CD4-positive, alpha-beta T cell treated with Interleukin-21 for 1 hour (primary cell): ENCODE measurements around the gene NTNG2.

Experiments
- DNase-seq: peaks from one replicate; pipeline ENCODE4 v3.0.0-alpha.2; 2020

The NTNG2 gene

DNA sequence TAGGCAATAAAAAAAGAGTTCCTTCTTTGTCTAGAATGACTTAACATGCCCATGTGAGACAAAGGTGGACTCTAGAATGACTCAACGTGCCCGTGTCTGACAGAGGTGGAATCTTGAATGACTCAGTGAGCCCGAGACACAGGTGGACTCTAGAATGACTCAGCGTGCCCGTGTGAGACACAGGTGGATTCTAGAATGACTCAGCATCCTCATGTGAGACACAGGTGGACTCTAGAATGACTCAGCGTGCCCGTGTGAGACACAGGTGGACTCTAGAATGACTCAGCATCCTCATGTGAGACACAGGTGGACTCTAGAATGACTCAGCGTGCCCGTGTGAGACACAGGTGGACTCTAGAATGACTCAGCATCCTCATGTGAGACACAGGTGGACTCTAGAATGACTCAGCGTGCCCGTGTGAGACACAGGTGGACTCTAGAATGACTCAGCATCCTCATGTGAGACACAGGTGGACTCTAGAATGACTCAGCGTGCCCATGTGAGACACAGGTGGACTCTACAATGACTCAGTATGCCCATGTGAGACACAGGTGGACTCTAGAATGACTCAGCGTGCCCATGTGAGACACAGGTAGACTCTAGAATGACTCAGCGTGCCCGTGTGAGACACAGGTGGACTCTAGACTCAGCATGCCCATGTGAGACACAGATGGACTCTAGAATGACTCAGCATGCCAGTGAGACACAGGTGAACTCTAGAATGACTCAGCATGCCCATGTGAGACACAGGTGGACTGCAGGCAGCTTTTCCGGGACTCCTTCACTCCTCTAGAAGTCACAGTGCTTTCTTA lies 108.1 kb downstream of the NTNG2 start:
- peak; percentile 14 for DNase-seq

DNA sequence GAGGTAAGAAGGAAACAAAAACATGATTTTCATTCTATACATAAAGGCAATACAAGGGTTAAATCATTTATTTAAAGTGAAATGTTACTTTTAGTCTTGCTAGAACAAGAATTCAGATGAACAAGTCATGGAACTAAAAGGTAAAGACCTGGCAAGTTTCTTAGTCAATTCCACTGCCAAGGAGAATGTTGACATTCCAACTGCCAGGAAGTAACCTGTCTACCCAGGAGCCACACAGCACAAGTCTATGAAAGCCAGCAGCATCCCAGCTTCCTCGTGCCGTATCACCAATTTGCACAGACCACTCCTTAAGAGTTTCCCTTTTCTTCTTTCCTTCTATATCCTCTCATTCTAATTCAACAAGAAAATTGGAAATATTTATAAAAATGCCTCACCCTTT lies 113.0 kb downstream of the NTNG2 start:
- DNase-seq, result no peak

DNA sequence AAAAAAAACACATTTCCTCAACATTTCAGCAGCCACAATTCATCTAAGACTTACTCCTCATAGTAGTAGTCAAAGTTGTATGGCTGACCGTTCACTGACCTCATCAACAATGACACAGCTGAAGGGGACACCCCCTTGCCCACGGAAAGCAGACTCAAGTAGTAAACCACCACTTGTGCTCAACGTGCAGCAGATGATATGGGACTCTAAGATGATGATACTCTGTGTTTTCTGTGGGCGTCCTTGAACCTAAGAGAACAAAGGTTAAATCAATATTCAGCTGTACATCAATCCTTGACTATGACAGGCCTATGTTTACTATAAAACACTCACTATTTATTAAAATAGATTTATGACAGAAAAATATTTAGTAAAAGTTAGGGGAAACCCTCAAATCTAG lies 121.3 kb downstream of the NTNG2 start:
- no peak for DNase-seq

DNA sequence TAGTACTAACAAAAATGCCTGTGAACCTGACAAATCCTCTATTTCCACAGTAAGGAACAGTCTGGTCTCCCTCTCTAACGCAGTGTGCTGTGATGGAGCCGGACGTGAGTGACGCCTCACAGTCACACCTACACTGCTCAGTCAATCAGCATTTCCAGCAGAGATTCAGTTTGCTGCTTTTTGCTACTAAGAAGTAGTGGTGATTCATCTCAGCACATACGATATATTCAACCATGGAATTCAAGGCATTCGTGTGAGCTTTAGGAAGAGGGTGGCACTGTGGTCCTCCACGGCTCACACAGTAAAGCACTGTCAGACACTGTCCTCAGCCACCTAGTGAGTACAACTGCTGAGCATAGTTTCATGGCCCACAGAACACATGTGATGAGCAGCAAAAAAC lies 122.0 kb downstream of the NTNG2 start:
- no peak for DNase-seq

DNA sequence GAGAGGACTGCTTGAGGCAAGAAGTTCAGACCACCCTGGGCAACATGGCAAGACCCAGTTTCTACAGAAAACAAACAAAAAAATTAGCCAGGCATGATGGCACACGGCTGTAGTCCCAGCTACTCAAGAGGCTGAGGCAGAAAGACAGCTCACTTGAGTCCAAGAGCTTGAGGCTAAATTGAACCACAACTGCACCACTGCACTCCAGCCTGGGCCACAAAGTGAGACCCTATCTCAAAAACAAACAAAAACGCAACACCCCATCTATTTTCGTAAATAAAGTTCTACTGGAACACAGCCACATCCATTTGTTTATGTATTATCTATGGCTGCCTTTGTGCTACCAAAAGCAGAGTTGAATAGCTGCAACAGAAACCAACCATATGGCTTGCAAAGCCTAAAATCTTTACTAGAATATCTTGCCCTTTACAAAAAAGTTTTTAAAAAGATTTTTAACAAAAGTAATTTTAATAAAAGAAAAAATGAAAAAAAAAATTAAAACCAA lies 125.5 kb downstream of the NTNG2 start:
- no peak for DNase-seq

DNA sequence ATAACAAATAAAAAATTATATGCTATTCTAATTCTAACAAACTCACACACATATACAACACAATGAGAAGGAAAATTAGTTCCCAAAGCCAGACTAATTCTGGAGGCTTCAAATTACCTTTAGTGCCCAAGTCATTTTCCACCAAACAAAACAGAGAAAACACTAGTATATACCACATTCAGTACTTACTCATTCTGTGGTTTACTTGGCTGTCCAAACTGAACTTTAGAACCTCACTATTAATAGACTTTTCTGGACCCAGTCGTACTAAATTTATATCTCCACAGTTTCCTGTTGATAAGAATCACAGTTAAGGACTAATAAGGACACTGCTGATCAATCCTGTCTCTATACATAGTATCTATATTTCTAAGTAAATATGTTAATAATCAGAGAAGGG lies 126.5 kb downstream of the NTNG2 start:
- no peak for DNase-seq

DNA sequence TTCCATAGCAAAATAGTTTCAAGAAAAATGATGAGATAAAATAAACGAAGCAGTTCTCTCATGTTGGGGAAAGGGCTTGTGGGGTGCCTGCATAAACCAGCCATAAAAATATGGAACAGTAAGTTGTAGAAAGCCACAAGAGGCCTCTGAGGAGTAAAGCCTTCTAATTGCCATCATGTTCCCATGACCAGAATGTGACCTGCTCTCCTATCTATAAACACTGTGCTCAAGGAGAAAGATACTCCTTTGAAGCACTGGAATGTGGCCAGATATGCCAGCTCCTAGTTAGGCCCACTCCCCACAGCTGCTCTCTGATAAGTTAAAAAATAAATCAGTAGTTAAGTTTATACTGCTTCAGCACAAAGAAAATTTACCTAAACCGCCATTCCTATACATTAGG lies 127.1 kb downstream of the NTNG2 start:
- DNase-seq, result no peak

DNA sequence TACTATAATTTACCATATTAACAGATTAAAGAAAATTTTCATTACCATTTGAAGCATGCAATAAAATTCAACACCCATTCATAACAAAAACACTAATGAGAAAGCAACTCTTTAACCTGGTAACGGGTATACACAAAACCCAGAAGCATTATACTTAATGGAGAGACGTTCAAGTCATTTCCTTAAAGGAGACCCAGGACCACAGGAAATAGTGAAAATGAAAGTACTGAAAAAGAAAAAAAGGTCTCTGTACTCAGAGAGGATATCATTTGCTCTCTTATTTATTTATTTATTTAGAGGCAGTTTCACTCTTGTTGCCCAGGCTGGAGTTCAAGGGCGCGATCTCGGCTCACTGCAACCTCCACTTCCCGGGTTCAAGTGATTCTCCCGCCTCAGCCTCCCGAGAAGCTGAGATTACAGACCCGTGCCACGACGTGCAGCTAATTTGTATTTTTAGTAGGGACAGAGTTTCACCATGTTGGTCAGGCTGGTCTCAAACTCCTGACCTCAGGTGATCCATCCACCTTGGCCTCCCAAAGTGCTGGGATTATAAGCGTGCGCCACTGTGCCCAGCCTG lies 131.4 kb downstream of the NTNG2 start:
- DNase-seq, result peak; percentile 30
